NCI-H460 (cell line): ENCODE data around the gene TLX2. TPM values are rescaled to one million over a fixed set of nuclear protein-coding genes. Genes with fewer than 3 reads are reported as not detected.

ENCODE experiments used
- DNase-seq: peaks from one replicate; pipeline ENCODE4 v3.0.0-alpha.2; 2016; ENCODE audit warnings: low read depth; ENCODE audit errors: extremely low read depth
- total RNA-seq: library from RNA; depleted of rRNA; stranded (reverse); fragments of >200 nt; shearing (Covaris generic); gene quantifications from 2 replicates; pipeline ENCODE4 v1.2.3, GENCODE V29; 2014

TLX2 gene
- total RNA-seq, 1 experiment from 2014 or later, result 0.40 TPM

- DNase-seq, result no peak
Observed at GRCh38 chr2:74530239-74531187, 16.3 kb downstream of the TLX2 start.

- DNase-seq, result no peak
Observed at GRCh38 chr2:74531666-74532065, 17.4 kb downstream of the TLX2 start.

- peak; percentile 54 for DNase-seq
Observed at GRCh38 chr2:74532222-74532621, 18.0 kb downstream of the TLX2 start.

GRCh38 chr2:74533464-74533863, 19.2 kb downstream of the TLX2 start:
- no peak for DNase-seq

GRCh38 chr2:74534411-74534810, 20.2 kb downstream of the TLX2 start:
- no peak for DNase-seq

- DNase-seq, result no peak
Observed at GRCh38 chr2:74535440-74535965, 21.3 kb downstream of the TLX2 start.

GRCh38 chr2:74536166-74536950, 22.1 kb downstream of the TLX2 start:
- no peak for DNase-seq

GRCh38 chr2:74537140-74537539, 22.9 kb downstream of the TLX2 start:
- DNase-seq, result no peak

- DNase-seq, result no peak
Observed at GRCh38 chr2:74538881-74539339, 24.7 kb downstream of the TLX2 start.

- no peak for DNase-seq
Observed at GRCh38 chr2:74540291-74540690, 26.0 kb downstream of the TLX2 start.

GRCh38 chr2:74542978-74543377, 28.7 kb downstream of the TLX2 start:
- DNase-seq, result no peak

GRCh38 chr2:74544634-74545033, 30.4 kb downstream of the TLX2 start:
- no peak for DNase-seq

- DNase-seq, result no peak
Observed at GRCh38 chr2:74546004-74546403, 31.8 kb downstream of the TLX2 start.

GRCh38 chr2:74548285-74548899, 34.1 kb downstream of the TLX2 start:
- DNase-seq, result no peak

- DNase-seq, result peak; percentile 69
Observed at GRCh38 chr2:74548900-74549826, 34.9 kb downstream of the TLX2 start.

- DNase-seq, result no peak
Observed at GRCh38 chr2:74550231-74550630, 36.0 kb downstream of the TLX2 start.

- DNase-seq, result no peak
Observed at GRCh38 chr2:74551530-74551929, 37.3 kb downstream of the TLX2 start.

GRCh38 chr2:74551942-74552913, 38.0 kb downstream of the TLX2 start:
- DNase-seq, result no peak
